NCI-H1417 (cell line): ENCODE measurements around the gene WDR70.
A peak's percentile ranks its signal among the peaks of the same experiment; 100 is the strongest.
"Not testable (repeated sequence)": the region's sequence is repeated elsewhere in the genome, so short reads cannot be mapped to it uniquely, and the experiment has no call there.

ENCODE experiments used
- DNase-seq, 3 experiments: peaks; one replicate each; lab custom pipeline; 2025; lab: John Stamatoyannopoulos, UW

The WDR70 gene

DNA sequence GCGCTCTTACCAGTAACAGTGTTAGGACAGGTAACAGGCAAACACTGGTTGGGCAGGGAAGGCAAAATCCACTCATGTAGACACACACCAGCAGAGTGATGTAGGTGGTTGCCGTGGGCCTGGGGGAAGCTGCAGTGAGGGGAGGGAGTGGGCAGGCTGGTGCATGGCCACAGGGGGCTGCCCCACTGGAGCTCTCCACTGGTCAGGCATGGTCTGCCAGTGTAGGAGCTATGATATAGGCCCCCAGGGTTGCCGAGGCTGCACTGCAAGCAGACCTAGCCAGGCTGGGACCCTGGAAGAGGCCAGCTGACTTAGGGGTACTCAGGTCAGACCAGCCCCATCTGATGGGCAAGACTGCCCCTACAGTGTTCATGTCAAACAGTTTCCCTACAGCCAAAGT is 306.1 kb downstream of the WDR70 start:
- no peak for DNase-seq

DNA sequence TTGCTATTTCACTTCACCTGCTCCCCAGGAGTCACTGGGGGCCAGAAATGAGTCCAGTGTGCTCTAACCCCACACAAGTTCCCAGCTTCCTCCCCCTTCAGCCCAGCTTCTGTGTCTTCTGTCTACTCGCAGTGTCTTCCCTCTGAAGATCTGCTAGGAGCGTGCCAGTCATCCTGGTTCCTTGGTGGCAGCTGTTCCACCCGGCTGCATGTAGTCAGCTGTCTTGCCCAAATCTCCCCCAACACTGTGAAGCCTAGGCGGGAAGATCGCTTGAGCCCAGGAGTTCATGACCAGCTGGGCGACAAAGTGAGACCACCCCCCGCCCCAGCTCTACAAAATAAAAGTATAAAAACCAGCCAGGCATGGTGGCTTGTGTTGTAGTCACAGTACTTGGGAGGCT is 306.7 kb downstream of the WDR70 start:
- DNase-seq: no peak

DNA sequence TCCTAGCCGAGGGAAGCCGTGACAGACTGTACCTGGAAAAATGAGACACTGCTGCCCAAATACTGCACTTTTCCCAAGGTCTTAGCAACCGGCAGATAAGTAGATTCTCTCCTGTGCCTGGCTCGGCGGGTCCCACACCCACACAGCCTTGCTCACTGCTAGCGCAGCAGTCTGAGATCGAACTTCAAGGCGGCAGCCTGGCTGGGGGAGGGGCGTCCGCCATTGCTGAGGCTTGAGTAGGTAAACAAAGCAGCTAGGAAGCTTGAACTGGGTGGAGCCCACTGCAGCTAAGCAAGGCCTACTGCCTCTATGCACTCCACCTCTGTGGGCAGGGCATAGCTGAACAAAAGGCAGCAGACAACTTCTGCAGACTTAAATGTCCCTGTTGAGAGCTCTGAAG is 309.8 kb downstream of the WDR70 start:
- not testable (repeated sequence) for DNase-seq

DNA sequence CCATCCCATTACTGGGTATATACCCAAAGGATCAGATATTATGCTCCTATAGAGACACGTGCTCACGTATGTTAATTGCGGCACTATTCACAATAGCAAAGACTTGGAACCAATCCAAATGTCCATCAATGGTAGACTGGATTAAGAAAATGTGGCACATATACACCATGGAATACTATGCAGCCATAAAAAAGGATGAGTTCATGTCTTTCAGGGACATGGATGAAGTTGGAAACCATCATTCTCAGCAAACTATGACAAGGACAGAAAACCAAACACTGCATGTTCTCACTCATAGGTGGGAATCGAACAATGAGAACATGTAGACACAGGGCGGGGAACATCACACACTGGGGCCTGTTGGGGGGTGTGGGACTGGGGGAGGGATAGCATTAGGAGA is 315.2 kb downstream of the WDR70 start:
- not testable (repeated sequence) for DNase-seq

DNA sequence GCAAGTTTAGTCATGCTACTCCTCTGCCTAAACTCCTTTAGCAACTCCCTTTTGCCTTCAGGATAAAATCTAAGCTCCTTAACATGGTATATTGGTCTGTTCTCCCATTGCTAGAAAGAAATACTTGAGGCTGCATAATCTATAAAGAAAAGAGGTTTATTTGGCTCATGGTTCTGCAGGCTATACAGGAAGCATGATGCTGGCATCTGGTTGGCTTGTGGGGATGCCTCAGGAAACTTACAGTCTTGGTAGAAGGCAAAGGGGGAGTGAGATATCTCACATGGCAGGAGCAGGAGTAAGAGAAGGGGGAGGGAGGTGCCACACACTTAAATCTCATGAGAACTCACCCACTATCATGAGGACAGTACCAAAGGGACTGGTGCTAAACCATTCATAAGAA is 315.7 kb downstream of the WDR70 start:
- DNase-seq: no peak

DNA sequence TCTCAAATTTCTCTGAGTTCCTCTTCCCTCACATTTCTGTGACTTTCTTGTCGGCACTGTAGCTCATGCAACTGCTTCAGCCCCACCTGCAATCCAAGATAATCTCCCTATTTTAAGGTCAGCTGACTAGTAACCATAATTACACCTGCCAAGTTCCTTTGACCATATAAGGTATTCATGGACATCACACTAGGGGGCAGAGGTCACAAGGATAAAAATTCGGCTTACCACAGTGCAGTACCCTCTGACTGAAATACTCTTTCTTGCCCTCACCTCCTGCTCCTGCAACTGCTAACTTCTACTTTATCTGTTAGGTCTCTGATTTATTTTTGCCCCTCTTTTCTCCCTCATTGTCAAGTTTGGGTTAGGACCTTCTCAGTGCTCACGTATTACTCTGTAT is 316.5 kb downstream of the WDR70 start:
- DNase-seq: no peak

DNA sequence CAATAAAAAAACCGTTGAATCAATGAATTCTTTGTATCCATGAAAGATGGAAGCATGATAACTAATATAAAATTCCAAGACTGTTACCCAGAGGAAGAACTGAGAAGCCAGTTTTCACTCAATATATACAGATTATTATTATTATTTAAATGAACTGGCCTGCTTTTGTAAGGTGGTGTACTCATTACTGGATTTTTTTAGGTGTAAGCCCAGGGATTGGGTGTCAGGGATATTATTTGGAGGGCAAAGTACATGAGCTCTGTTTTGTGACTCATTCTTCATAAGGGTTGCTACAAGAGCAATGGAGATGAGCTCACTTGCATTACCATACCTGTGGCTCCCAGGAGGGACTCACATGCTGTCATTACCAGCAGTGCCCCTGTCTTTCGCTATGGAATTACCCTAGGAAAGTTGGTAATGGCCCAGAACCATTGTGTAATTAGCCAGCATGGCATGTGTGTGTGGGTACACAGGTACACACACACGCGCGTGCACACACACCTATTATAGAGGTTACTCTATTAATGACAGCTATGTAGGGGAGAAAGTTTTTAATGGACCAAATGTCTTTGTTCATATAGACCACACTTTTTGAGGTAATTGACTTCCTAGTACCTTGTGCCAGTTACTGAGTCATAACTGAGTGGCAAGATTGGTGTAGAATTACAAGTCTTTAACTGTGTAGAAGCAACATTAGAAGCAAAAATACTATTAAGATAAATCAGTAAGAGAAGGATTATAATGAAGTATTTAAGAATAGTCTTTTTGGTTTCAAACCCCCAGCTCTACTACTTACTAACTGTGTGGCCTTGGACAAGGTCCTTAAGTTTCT is 317.3 kb downstream of the WDR70 start:
- no peak for DNase-seq

DNA sequence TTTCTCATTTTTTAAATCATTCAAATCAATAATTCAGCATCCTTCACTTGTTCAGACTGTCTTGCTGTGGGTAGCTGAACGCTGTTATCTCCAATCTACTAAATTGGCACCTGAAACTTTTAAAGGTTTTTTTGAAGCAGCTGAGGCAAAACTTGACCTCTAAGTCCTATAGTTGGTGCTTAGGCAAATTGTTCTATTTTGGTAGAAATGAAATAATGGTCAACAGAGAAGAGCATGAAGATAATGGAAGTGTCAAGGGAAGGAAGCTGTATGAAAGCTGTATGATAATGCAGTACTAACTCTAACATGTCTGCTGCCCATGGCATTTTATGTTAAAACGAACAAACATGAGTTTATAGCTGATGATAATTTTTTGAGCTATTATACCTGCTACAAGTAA is 322.8 kb downstream of the WDR70 start:
- no peak for DNase-seq

DNA sequence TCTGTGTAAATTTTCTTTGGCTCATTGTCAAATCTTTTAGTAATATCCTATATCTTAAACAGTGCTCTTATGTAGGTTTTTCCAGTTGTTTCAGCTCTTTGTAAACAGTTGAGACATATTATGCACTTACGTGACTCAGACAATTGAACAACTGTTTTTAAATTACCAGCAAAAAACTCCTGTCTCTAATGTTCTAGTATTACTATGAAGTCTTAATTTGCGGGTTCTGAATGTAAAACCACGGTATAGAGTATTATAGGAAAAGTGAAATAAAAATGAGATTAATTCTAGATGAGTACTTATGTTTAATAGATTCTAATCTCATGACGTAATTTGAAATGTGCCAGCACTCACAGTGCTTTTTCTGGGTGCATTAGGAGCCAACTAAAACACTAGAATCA is 324.7 kb downstream of the WDR70 start:
- no peak for DNase-seq

DNA sequence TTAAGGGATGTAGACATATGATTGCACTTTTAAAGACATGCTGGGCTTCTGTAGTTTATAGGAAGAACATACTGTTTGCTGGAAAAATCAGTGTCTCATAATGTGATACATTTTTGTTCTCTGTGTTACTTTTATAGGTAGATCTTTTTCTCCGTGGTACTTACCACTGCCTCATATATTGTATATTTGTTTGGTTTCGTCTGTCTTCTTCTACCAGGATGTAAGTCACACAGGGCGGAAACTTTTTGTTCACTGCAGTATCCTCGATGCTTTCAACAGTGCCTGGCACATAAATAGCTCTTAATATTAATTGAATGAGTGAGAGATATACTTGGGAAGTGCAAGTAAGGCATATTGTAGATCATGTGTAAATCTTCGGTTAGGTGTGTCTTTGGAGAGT is 325.3 kb downstream of the WDR70 start:
- no peak for DNase-seq

DNA sequence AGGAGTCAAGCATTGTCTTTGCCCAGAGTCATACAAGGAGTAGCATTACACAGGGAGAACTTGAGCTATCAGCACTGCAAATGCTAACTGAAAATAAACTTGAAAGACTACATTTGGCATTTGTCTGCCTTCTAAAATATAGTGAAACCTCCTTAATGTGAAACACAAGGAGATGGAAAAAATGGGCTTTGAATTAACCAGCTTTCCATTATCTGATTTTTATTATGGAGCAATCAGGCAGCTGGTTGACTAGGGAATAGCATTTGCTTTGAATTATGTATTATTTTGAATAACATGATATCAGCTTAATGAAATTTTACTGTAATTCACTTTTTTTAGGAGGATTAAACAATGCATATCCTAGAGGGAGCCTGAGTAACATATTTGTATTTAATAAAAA is 329.9 kb downstream of the WDR70 start:
- no peak for DNase-seq

DNA sequence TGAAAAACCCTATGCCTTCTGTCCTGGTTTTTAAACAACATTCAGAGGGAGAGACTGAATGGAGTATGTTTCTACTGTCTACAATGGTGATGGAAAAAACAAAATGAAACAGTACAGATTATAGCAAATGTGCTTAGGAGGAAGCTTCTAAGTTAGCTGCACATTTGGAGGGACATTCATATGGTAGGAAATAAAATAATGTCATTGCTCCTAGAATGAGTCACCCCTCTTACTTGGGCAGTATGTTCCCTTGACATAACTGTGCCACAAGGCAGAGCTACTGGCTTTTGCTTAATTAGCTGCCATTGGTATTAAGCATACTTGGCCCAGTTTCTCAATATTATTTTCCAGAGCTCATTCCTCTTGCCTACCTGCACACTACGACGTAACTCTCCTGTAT is 331.8 kb downstream of the WDR70 start:
- no peak for DNase-seq

DNA sequence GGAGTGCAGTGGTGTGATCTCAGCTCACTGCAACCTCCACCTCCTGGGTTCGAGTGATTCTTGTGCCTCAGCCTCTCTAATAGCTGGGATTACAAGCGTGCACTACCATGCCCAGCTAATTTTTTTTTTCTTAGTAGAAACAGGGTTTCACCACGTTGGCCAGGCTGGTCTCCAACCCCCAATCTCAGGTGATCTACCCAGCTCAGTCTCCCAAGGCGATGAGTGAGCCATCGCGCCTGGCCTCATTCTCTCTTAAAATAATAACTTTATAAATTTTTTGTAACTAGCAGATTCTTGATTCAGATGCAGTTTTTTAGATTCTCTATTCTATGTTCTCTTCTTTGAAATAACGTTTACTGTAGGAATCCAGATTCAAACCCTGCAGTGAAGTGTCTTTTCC is 333.6 kb downstream of the WDR70 start:
- DNase-seq: no peak

DNA sequence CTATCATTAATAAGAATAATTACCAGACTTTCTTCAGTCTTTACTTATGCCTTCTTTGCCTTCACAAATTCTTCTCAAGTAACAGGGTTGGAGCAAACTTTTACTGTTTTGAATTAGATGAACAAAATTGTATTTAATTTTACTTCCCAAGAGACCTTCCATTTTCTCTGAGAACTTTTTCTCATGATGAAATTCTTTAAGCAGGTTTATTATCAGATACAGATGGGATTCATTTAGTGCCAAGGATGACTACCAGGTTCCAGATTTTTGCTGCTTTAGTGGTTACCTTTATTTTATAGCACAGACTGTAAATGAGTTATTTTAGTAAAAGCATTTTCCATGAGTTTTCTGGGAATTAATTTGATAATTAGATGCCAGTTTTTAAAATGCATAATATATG is 335.6 kb downstream of the WDR70 start:
- DNase-seq: no peak

DNA sequence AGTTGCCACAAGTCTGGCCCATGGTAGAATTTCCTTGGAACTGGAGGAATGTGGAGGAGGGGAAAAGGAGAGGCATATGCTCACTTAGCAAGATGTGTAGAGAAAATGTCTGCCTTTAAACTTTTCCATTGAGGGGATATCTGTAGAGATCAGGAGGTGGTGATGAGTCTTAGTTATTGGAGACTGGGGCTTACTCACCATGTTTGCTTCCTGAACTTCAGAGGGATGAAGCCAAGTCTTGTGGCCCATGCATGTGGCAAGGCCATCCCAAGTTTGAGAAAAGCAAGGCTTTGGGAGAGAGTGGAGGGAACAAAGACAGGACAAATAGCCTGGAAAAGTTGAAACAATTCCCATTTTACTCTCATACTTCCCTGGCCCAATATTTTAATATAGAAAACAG is 336.2 kb downstream of the WDR70 start:
- DNase-seq: no peak

DNA sequence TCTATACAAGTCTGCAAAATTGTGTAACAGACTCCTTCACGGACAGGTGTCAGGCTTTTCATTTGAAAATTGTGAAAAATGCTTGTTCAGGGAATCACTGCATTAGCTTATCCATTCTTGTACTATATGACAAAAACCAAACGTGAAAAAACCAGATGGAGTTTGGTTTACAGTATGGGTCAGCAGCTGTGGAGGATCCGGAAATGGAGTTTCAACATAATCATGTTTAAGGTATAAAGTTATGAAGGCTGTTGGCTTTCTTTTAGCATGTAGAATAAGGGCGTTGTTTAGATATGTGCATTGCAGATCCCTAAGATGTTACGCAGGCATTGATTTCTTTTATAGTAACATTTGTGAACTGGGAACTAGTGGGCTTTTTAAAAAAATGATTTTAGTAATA is 336.9 kb downstream of the WDR70 start:
- no peak for DNase-seq

DNA sequence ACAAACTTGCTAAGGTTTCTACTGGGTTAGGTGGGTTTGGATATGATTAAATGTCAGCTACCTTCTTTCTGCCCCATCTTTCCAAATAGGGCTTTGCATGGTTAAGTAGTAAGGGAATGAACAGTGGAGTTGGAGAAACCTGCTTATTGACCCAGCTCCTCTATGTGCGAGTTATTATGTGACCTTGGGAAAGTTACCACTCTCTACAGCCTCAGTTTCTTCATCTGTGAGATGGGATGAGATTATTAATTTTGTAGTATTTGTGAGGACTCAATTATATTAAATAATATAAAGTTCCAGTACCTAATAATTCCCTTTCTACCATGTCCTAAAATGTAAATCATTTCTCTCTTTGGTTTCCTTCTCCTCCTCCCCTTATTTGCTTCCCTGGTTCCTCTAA is 337.3 kb downstream of the WDR70 start:
- no peak for DNase-seq

DNA sequence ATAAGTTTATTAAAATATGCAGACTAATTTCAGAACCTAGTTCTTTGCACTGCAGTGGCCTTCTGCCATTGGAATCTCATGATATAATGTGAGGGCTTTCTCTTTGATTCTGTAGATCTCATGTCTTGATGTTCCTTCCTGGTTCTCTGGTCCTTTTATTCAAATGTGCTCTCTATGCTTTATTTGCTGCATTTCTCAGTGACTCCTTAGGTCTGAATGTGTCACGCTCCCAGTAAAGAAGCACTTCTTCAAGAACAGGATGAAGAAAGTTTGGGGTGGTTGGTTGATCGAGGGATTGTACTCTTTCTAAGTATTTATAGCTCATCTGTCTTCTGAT is 338.1 kb downstream of the WDR70 start:
- no peak for DNase-seq

DNA sequence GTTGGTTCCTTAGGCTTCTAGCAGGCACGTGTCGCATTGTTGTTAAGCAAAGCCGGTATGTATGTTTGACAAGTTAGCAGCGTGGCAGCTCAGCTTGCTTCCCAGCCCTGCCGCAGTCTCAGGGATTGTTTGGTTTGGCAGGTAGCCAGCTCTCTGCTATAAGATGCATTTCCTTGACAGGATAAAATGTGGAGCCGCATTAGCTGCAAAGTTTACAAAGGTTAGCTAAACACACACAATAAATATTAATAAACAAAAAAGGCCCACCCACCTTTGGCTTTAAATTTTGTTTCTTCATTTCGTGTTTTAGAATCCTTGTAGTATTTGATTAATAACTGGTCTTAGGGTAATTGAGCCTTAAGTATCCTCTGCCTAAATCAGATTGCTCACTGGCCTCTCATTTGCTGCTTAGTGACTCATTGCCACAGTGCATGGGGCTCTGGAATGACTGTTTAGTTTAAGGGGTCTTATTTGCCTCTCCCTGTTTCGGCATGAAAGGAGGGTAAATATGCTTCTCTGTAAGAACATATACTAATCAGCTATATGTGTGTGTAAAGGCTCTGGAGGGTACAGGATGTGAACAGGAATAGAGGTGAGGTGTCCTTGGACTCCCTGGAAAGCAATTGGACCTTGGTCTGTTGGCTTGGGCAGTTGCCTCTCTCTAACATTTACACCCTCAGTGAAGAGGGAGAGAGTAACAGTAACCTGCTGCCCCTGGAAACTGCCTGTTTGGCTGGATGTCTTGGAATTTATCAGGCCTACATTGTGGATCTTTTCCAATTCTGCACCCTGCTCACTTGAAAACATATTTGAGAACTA is 338.7 kb downstream of the WDR70 start:
- peak; percentile 89 to 98 (median 94) for DNase-seq

DNA sequence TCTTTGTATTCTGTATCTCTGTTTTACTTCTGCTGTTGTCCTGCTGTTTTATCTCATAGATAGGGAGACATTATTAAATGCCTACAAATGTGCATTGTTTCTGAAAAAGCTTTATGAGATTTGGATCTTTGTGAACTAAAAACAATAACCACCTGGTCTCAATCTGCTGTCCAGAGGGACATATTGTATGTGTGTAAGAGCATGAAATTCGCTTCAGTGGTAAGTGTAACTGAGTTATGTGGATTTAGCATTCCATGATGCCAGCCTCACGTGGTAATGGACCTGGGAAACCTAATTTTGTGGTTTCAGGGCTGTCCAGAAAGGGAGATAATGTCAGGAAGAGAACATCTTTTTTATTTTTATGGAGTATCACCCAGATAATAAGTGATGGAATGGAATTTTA is 341.4 kb downstream of the WDR70 start:
- no peak for DNase-seq

DNA sequence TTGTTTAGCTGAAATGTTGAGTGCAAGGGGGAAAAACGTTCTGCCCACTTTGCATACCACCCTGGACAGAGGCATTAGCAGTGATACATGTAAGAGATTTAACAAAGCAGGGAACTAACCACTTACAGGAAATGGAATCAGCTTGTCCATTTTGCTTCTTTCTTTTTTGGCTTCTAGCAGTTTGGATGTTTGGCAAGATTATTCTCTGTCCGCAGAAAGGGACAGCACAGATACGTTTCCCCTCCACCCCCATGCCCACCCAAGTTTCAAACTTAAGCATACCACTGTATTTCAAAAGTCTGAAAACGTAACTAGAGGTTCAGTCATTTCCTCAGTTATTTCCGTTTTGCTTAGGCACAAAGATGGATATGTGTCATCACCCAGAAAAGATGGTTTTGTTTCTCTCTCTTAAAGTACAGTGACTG is 342.3 kb downstream of the WDR70 start:
- no peak for DNase-seq

DNA sequence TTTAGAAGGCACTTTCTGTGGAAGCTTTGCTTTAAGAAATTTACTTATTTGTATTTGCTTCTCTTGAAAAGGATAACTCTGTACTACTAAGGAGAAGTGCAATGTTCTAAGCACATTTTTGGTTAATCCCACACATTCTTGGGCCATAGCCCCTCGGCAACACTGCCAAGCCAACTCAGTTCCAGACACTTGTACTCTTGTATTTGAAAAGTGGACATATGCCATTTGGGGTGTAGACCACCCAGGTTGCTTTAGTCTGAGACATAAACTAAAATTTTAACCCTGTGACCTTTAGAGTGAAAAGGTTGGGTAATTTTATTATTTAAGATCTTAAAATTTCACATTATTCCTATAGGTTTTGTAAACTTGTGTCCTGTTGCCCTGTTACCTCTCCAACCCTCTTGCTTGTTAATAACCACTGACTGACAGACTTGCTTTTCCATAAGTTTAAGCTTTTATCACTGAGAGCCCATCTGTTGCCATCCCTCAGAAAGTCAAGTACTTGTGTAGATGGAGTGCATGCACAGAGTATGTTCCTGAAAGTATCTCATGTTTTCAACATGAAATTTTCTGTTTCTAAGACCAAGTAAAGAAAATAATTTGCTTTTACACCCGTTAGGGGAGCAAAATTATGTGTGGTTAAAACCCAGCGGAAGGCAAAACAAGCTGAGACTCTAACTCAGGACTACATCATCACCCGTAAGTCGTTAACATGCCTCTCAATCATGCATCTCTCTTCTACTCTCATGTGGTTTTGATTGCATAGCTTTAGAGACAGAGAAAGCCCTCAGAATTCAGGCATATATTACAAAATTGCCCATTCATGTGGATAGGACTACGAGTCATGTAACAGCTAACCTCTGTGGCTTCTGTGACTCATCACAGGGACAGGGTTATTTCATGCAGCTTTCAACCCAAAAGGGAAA is 343.4 kb downstream of the WDR70 start:
- DNase-seq: no peak
